GM18870 (cell line): ENCODE results near the gene GAGE10.
A peak's percentile ranks its signal among the peaks of the same experiment; 100 is the strongest.

Experiments
- ATAC-seq: cut with Tn5 transposase; IDR thresholded peaks from one replicate; pipeline ENCODE4 v1.9.1; 2021; ENCODE audit warnings: moderate library complexity; ENCODE audit not compliant: unreplicated experiment

Gene GAGE10, protein sequence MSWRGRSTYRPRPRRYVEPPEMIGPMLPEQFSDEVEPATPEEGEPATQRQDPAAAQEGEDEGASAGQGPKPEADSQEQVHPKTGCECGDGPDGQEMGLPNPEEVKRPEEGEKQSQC

DNA sequence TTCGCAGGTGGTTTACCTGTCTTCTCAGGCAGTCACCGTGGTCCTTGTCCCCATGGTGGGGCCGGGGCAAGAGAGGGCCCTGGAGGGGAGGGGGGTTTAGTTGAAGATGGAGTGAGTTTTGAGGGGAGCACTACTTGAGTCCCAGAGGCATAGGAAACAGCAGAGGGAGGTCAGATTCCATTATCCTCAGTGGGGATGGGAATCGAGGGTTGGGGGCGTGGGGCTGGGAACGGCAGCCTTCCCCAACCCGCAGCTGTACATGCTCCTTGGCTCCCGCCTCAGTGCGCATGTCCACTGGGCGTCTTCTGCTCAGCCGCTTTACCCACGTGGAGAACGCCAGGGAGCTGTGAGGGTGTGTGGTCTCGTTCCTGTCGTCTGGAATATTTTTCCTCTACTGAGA lies at the start of gene GAGE10:
Gene GAGE10, plus strand, starts transcription at position 301 of the 400 bp plus-strand sequence. CDS start 1,214 bp downstream, outside the sequence.
- ATAC-seq, result no peak

DNA sequence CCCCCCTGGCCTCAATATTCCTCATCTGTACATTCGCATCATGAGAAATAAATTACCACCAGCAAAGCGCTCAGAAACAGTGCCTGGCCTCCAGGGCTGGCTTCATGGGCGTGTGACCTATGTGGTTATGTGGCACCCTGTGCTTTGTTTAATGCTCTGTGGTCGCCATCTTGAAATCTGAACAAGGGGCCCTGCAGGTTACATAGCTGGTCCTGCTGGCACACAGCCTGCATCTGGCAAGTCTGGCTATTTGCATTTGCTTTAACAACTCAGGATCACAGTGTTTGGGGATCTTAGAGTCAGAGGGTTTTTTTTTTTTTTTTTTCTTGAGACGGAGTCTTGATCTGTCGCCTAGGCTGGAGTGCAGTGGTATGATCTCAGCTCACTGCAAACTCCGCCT lies 48.8 kb upstream of the GAGE10 start:
- ATAC-seq, result no peak

DNA sequence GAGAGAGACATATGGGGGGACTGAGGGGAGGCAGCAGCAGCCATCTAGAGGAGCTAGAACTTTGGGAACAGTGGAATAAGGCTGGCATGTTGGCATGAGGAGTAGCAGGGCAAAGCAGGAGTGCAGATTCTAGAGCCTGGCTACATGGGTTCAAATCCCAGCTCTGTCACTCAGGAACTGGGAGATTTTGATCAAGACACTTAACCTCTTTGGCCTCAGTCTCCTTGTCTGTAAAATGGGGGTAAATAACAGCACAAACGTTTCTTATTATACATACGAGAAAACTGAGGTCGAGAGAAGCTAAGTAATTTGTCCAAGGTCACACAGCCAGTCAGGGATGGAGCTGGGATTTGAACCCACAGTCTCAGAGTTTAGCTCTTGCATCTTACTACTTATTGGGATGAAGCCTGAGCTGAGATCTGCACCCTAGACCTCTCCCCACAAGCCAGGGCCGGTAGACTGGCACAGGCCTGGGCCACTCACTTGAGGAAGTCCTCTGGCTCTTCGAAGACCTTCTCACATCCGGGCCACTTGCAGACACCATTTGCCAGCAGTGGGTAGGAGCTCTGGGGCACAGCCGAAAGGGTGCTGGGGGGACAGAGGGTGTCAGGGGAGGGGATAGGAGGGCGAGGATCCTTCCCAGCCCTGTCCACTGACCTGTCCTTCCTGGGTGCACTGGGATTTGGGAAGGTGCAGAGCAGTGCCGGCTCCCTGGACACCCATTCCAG lies 47.0 kb upstream of the GAGE10 start:
- ATAC-seq, result no peak

DNA sequence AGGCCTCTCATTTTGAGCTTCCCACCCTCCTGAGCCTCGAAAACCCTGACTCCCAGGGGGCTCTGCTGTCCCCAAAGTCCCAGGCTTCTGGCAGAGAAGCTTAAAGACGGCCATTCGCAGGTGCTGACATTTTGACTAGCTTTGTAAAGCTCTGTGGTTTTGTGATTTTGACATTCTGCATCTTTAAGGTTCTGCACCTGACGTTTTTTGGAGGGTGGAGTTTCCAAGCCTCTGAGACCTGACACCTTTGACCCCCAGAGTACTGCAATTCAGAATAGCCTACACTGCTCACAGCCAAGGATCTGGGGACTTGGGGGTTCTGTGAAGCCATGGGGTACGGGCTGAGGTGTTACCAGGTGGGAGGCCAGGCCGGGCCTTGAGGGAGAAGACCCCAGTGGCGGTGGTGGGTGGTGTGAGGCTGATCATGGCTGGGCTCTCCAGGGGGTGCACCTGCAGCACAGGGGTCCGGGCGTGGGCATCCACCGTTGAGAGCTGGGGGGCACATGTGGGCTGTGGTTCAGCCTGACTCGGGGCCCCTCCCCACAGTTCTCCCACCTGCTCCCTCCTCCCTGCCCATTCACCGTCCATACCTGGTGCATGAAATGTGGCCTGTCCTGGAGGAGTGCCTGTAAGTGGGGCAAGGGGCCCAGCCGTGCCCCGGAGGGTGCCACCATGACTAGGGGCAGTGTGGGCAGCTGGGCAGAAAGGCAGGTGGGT lies 46.2 kb upstream of the GAGE10 start:
- ATAC-seq, result no peak

DNA sequence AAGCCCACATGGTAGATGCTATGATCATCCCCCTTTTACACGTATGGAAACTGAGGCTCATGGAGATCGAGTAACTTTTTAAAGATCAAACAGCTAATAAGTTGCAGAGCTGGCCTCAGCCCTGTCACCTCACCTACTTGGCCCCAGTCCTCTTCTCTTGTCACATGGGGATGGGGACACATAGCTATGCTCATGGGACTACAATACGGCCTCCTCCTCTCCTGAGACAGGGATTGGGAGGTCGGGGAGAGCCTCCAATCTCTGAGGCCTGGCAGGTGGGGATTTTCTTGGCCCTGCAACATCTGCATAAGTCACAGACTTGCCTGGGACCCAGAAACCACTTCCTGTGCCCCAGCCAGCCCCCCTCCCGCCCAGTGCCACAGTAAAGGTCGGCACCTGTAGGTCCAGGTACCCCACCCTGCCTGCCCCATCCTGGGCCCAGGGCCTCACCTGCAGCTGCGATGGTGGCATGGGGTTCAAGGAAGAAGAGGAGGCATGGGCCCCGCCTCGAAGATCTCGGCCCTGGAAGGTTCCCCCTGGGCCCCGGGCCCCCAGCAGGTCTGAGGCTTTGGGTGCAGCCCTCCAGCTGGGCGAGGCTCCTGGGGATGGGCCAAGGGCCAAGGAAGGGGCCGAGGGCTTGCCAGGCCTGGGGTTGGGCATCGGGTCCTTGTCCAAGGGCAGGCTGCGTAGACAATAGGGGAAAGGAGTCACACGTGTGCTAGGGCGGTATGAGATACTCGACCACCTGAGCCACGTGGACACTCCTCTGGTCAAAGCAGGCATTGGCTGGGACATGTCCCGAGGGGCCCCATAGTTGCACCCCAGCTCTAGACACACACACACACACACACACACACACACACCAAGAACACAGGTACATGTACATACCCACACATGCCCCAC lies 45.3 kb upstream of the GAGE10 start:
- ATAC-seq, result no peak

DNA sequence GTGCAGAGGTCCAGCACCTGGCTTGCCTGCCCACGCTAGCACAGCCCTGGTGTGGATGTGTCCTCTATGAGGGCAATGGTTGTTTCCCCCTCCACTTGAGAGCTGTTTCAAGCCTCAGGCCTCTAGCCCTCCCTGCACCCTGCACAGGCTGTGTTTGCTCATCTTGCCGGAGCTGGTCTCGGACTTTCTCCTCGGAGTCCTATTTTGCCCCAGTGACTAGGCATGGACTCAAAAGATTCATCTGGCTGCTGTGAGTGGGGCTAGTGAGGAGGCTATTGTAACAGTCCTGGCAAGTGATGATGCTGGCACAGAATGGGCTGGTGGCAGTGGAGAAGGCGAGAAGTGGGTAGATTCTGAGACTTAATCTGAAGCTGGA lies 44.7 kb upstream of the GAGE10 start:
- no peak for ATAC-seq

DNA sequence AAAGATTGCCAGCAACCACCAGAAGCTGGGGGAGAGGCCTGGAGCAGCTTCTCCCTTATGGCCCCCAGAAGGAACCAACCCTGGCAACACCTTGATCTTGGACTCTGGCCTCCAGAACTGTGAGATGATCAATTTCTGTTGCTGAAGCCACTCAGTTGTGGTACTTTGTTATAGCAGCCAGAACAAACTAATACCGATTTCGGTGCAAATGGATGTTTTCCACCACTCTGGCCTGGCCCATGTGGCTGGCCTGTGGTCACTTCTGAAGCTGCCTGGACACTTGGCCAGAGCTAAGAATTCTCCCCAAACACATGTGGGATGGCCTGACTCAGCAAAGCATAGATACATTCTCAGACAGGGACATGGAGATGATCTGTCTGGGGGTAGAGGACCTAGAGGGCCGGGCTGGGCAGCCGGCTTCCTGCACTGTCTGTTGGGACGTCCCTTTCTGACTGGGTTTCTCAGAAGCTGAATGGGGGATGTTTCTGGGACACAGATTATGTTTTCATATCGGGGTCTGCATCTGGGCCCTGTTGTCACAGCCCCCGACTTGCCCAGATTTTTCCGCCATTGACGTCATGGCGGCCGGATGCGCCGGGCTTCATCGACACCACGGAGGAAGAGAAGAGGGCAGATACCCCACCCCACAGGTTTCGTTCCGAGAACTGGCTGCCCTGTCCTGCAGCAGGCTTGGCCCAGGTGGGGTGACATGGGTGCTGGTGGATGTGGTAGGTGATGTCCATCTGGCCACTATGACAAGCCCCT lies 43.0 kb upstream of the GAGE10 start:
- ATAC-seq, result no peak

DNA sequence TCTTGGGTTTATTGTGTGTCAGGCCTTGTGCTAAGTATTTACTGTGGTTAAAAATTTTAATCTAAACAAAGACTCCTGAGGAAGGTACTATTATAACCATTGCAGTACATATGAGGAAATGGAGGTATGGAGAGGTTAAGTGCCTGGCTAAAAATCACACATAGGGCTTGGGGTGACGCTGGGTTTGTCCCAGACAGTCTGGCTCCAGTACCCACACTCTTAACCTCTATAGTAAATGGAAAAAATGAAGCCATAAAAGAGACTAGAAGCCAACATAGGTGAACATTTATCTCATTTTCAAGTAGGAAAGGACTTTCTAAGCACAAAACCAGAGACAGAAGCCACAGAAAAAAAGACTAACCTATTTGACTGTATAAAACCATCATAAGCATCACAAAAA lies 40.8 kb upstream of the GAGE10 start:
- no peak for ATAC-seq

DNA sequence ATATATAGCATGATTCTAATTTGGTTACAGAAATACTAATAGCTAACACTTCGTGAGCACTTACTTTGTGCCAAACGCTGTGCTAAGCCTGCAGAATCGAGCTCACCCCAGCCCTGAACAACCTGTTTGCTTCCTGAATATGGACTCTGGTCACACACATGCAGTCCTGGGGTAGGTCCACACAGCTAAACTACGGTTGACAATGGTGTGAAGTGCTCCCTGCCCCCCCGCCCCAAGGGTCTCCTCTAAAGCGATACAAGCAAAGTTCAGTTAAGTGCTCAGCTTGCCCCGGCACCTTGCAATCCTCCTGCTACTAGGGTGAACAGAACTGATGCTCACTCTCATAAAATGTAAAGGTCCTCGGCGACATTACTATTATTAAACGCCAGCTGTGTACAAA lies 39.8 kb upstream of the GAGE10 start:
- no peak for ATAC-seq

DNA sequence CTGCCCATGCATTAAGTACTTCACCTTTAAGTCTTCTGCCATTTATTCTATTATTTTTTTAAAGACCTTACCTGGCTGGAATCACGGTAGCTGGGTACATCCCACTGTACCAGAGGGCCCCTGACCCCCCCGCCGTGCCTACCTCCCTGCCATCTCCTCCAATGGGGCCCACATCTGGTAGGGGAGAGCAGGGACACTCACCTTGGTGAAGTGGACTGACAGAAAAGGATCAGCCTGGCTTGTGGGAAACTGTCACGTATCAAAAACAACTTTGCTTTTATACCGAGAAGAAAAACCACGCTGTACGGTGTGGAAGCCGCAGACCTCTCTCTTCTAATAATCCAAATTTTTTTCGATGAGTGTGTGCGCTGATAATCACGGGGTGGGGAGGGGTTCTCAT lies 39.0 kb upstream of the GAGE10 start, which contains the start of gene FOXP3:
Gene FOXP3, minus strand, starts transcription at position 251 of the 400 bp plus-strand sequence. CDS start 6,205 bp downstream, outside the sequence.
- ATAC-seq, result no peak

DNA sequence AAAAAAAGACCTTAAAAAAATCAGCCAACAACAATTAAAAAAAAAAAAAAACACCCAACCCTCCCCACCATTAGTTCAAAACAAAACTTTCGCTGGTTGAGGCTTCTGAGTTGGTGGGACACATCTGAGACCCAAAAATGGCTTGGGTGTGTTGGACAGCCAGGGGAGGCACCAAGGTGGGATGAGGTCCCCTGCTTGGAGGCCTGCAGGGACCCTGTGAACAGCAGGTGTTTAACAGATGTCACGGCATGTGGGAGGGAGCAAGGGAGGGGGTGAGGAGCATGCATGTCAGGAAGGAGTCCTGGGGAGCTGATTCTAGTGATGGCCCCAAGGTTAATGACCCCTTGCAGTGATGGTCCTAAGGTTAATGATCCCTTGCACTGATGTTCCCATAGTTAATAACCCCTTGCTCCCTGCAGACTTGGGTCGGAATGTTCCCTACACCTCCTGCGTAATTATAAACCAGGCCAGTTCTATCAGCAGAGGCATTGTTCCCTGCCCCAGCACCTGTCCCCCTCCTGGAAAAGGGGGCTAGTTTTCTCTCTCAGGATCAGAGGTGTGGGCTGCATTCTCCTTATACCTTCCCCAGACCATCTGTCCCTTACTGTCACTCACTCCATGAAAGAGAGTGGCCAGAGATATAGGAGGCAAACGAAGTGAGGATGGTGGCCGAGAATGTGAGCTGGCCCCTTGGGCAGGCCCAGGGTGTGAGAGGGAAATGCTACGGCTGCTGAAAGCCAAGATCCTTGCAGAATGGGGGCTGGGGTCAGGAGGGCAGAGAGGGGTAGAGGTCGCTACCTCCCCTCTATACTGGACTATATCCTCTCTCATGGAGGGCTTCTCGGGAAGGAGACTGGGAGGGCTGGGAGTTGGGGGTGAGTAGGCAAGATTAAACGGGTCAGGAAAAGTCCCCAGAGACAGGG lies 36.7 kb upstream of the GAGE10 start:
- ATAC-seq, result no peak

DNA sequence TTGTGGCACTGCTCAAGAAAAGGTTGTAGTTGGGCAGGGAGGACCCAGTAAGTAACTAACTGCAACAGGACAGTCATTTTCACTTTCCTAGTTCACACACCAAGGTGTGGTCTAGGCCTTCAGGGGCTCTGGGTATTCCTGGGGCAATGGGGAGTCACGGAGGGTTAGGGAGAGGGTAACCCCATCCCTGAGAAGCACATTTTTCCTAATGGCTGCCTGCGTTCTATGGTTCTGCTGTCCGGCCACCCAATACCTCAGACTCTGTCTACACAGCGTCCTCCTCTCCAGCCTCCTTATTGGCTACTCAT lies 34.8 kb upstream of the GAGE10 start:
- no peak for ATAC-seq

DNA sequence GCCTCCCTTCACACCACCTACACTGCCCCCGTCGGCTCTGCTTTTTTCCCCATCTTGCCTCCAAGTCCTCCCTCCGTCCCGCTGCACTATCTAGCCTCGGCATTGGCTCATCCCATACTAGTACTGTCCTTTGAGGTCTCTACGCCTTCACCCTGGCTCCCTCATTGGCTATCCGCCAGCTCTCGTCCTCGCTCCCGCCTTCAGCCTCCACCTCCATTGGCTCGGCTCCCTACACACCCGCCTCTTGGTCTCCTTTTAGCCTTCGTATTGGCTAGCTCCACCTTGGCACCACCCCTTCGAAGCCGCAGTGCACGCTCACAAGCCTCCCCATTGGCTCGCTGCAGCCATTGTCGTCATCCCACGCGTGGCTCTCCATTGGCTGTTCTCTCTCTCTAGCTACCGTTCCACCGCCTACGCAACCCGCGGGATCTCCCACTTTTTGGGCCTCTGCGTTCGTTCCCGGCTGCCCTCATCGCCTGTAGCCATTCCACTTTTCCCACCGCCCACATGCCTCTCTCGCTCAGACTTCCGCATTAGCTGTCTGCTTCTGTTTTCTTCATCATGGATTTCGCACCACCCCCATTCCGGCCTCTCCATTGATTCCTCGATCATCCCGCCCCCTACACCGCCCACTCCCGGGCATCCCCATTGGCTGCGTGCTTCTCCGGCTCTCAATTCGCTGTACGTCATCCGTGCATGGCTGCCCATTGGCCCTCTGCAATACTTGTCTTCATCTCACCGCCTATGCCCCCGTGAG lies 34.3 kb upstream of the GAGE10 start:
- ATAC-seq, result peak; percentile 85

DNA sequence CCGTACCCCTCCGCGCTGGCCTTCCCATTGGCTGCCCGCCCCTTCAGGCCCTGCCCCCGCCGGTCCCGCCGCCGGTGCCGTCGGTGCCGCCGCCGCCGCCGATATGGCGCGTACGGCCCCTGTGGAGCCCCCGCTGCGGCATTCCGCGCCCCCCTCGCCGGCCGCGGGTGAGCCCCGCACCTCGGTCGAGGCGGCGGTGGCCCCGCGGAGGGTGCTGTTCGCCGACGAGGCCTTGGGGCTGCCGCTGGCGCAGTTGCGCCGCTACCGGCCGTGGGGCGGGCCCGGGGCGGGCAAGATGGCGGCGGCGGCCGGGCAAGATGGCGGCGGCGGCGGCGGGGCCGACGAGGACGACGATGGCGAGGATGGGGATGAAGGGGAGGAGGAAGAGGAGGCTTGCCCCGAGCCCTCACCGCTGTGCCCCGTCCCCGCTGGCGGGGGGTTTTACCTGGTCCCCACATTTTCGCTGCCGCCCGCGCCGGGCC lies 33.6 kb upstream of the GAGE10 start, which contains the start of gene PPP1R3F:
Gene PPP1R3F, plus strand, starts transcription at position 27 of the 482 bp plus-strand sequence. Its CDS starts 77 bp downstream, at position 104.
- no peak for ATAC-seq

DNA sequence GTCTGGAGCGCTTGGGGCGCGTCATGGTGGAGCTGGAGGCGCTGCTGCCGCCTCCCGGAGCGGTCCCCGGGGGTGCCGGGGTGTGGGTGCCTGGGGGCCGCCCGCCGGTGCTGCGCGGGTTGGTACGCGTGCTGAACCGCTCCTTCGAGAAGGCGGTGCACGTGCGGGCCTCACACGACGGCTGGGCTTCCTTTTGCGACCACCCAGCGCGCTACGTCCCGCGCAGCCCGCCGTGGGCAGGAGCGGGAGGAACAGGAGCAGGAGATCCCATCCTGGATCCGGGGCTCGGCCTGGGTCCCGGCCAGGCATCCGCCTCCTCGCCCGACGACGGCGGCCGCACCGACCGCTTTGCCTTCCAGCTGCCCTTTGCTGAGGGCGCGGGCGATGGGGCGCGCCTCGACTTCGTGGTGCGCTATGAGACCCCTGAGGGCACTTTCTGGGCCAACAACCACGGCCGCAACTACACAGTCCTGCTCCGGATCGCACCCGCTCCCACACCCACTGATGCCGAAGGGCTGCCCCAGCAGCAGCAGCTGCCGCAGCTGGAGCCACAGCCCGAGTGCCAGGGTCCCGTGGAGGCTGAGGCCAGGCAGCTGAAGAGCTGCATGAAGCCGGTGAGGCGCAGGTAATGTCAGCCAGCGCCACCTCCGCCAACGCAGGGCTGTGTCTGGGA lies 33.1 kb upstream of the GAGE10 start:
- ATAC-seq, result no peak

DNA sequence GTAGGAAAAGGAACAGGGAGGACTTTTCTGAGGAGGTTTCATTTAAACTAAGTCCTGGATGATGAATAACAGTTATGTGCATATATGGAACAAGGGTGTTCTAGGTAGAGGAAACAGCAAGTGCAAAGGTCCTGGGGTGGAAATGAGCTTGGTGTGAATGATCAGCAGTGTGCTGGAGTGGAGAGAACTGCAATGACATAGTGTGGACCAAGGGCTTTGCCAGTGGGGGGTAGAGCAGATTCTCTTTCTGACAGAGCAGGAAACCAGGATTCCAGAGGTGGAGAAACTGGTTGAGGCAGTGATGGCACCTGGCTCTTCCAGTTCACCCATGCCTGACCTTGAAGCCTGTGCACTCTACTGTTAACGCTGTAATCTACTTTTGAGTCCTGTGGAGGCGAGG lies 32.1 kb upstream of the GAGE10 start:
- ATAC-seq, result no peak

DNA sequence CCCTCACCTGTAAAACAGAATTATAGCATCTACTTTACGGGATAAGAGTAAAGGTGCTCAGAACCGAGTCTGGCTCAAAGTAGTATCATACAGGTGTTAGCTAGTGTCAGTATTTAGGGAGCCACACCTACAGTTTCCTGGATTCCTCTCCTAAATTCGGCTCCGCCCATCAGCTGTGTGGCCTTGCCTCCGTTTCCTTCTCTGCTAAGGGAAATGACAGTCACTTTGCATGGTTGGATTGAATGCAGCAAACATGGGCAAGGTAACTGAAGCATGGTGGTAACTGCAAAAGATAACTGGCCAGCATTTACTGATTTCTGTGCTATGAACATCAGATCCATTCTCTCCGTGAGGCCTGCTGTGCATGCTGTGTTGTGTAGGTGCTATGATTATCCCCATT lies 31.0 kb upstream of the GAGE10 start:
- no peak for ATAC-seq

DNA sequence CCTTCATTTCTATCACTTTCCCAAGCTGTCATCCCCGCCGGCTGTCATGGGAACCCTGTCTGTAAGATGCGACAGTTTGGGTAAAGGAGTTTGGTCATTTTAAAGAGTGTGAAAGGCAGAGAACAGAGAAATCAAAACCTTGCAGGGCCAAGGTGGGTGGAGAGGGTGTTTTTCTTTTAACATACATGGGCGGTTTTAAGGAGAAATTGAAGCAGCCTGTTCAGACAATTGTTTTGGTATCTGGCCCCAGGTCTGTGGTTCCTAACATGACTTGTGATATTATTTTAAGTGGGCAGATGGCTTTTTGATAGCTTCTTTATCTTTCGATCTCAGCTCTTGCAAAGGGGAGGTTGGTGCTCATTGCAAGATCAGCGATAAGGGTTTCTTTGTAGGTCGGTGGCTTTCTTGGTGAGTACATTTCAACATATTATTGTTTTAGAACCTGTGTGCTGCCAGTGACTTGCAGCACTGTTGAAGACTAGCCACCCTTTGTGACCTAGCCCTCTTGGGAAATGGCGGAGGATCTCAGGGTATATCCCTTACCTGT lies 30.2 kb upstream of the GAGE10 start:
- ATAC-seq, result no peak
